IPS-NIHi7 (cell line): ENCODE results near the gene ADGRL3.

Experiments used
- DNase-seq: peaks from one replicate; pipeline ENCODE4 v3.0.0; 2012; ENCODE audit warnings: mixed read lengths; ENCODE audit errors: extremely low spot score

ADGRL3 gene

GRCh38 chr4:61200187-61200915 lies at the start of gene ADGRL3:
ADGRL3 (plus strand) TSS chr4:61200326.
- DNase-seq = peak; percentile 74

GRCh38 chr4:61152433-61152832 lies 47.7 kb upstream of the ADGRL3 start:
- peak; percentile 20 for DNase-seq

- no peak for DNase-seq
Measured at GRCh38 chr4:61160478-61160877, 39.6 kb upstream of the ADGRL3 start.

GRCh38 chr4:61162116-61162515 lies 38.0 kb upstream of the ADGRL3 start:
- no peak for DNase-seq

GRCh38 chr4:61173799-61174198 lies 26.3 kb upstream of the ADGRL3 start:
- DNase-seq = no peak

GRCh38 chr4:61175495-61175894 lies 24.6 kb upstream of the ADGRL3 start:
- DNase-seq = no peak

- no peak for DNase-seq
Measured at GRCh38 chr4:61177367-61177766, 22.8 kb upstream of the ADGRL3 start.

GRCh38 chr4:61180405-61180804 lies 19.7 kb upstream of the ADGRL3 start:
- DNase-seq = no peak

- DNase-seq = no peak
Measured at GRCh38 chr4:61182915-61183314, 17.2 kb upstream of the ADGRL3 start.

- no peak for DNase-seq
Measured at GRCh38 chr4:61185288-61185687, 14.8 kb upstream of the ADGRL3 start.

GRCh38 chr4:61192392-61192791 lies 7.7 kb upstream of the ADGRL3 start:
- no peak for DNase-seq

GRCh38 chr4:61193863-61194262 lies 6.3 kb upstream of the ADGRL3 start:
- no peak for DNase-seq

GRCh38 chr4:61194571-61194970 lies 5.6 kb upstream of the ADGRL3 start:
- DNase-seq = no peak

- no peak for DNase-seq
Measured at GRCh38 chr4:61195101-61195500, 5.0 kb upstream of the ADGRL3 start.

- no peak for DNase-seq
Measured at GRCh38 chr4:61198686-61199085, 1.4 kb upstream of the ADGRL3 start.

- no peak for DNase-seq
Measured at GRCh38 chr4:61199873-61200186, 296 bp upstream of the ADGRL3 start.

GRCh38 chr4:61200916-61201526 lies 895 bp downstream of the ADGRL3 start:
- peak; percentile 27 for DNase-seq

GRCh38 chr4:61201561-61201960 lies 1.4 kb downstream of the ADGRL3 start:
- DNase-seq = peak; percentile 9

GRCh38 chr4:61201961-61202637 lies 2.0 kb downstream of the ADGRL3 start:
- DNase-seq = peak; percentile 22

- peak; percentile 38 for DNase-seq
Measured at GRCh38 chr4:61202638-61203435, 2.7 kb downstream of the ADGRL3 start.

- no peak for DNase-seq
Measured at GRCh38 chr4:61203436-61203790, 3.3 kb downstream of the ADGRL3 start.

- DNase-seq = peak; percentile 27
Measured at GRCh38 chr4:61204353-61205060, 4.4 kb downstream of the ADGRL3 start.
